GM19455 (cell line): ENCODE data around the gene CHIC2.
"Not testable (repeated sequence)": the region's sequence is repeated elsewhere in the genome, so short reads cannot be mapped to it uniquely, and the experiment has no call there.

ENCODE experiments used
- ATAC-seq: cut with Tn5 transposase; IDR thresholded peaks from one replicate; pipeline ENCODE4 v1.9.1; 2021; ENCODE audit not compliant: unreplicated experiment

The CHIC2 gene

DNA sequence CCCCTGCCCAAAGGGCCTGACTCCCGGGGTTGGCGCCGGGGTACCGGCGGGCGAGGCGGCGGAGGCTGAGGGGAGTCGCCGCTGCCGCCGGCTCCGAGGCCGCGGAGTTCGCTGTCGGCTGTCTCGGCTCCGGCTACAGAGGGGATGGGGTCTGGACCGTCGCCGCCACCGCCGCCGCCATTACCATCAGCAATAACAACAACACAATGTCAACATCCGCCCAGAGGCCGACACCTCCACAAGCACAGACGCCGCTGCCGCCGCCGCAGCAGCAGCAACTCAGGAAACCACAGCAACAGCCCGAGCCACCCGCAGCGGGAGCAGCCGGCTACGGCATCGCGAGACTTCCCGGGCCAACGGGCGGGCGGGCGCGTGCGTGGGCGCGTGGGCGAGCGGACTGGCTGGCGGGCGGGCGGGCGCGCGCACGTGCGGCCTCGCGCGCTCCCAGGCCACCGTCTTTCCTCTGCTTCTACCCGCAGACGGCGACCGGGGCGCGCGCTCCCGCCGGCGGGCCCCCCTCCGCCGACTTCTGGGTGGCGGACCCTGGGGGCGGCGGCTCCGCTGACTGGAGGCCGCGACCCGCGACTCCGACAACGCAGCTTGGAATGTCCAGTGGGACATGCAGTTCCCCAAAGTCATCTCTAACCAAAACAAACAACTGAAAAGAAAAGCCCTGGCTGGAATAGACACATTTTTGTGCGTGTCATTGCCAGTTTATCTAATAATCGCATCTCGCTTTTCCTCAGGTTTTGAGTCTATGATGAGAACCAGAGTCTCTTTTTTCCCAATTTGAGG is at the start of gene CHIC2:
TSS of gene CHIC2 (minus strand) at position 289 of the 795 bp plus-strand sequence. CDS start 305 bp downstream, outside the sequence.
- peak; percentile 96 for ATAC-seq

DNA sequence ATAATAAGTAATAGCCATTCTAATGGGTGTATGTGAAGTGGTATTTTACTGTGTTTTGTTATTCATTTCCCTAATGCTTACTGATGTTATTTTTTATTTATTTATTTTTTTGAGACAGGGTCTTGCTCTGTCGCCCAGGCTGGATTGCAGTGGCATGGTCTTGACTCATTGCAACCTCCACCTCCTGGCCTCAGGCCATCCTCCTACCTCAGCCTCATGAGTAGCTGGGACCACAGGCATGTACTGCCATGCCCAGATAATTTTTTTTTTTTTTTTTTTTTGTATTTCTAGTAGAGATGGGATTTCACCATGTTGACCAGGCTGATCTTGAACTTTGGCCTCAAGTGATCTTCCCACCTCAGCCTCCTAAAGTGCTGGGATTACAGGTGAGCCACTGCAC is 48.8 kb upstream of the CHIC2 start:
- not testable (repeated sequence) for ATAC-seq

DNA sequence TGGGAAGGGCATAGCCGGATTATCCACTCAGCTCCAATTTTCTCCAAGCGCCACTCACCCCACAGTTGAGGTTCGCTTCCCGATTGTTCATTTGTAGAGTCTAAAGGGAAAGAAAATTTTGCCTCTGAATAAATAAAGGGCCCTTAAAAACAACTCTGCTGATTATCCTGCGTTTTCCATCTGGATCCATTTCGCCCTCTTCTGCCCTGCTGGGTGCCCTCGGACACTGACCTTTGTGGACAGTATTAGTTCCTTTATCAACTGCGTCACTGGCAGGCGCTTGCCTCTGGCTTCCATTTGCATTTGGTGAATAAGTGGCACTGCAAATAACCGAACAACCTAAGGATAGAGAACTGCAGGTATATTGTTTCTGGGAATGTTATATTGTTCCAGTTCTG is 45.6 kb upstream of the CHIC2 start:
- ATAC-seq, result no peak

DNA sequence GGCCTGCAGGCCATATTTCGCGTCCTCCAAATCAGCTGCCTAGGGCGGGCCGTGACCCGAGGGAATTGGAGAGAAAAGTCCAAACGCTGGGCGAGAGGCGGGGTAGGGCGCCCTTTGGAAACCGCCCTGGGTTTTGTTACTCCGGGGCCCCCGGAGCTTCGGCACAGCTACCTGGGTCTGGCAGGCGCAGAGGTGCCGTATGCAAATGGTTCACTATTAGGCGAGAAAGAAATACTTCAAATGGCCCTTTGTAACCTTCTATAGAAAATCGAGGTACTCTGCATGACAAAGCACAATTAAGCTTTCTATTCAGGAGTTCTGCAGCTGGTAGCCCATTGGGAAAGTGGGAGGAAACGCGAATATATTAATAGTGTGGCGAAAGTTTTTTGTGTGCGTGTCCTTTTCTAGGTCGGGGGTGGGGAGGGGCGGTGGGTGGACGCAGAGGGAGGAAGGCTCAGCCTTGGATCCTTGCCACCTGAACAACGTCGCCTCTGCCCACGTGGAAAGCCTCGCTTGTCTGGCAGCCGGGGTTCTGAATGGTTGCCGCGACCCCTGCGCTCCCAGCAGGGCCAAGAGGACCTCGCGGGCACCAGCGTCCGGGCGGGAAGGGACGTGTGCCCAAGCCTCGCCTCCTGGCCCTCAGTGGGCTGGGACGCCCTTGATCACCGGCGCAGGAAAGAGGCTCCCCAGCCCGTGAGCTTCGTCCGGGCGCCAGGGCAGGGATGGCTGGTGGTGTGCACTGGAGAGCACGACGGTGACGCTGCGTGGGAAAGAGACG is 45.0 kb upstream of the CHIC2 start:
- no peak for ATAC-seq

DNA sequence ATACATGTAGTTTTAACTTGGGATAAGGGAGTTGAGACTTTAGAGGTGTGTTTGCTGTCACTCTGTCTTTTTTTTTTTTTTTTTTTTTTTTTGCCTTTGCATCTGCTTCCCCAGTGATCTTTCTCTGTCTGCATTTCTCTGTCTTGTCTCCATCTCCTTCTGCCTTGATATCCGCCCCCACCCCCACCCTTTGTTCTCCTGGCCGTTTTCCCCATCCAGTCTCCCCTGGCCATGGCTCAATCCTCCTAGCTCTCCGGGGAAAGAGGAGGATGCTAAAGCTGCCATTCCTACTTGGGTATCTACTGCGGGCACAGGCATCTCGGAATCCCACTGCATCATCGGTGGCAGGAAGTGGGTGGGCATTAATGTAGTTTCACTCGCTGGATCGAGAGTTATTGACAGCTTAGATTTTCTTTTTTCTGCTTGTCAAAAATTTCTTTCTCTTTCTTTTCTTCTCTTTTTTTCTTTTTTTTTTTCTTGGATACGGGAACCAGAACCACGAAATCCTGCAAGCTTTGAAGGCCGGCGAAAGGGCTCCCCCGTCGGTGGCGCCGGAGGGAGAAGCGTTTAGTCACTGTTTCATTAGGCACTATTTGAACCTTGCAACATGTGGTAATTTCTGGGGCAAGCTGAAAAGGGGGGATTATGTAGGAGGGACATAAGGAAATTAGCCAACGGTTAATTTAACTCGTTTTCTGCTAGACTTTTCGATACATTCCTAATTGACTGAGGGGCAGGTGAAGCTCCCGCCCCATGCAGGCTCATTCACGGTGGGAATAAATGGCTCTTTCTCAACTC is 43.7 kb upstream of the CHIC2 start:
- ATAC-seq, result no peak

DNA sequence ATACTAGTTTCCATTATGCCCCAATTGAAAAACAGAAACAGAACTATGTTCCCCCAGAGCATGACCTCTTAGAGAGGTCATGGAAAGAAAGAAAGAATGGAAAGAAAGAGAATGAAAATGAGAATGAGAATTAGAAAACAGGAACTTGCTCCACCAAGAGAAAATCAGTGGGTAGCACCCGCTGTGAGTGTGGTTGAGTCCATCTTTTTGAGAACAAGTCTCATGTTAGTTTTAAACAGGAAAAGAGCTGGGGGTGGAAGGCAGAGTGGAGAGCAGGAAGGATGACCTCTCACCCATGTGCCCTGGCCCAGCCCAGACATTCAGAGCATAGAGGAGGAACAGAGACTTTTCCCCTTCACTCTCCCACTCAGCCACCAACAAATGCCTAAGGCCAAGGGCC is 40.5 kb upstream of the CHIC2 start:
- no peak for ATAC-seq

DNA sequence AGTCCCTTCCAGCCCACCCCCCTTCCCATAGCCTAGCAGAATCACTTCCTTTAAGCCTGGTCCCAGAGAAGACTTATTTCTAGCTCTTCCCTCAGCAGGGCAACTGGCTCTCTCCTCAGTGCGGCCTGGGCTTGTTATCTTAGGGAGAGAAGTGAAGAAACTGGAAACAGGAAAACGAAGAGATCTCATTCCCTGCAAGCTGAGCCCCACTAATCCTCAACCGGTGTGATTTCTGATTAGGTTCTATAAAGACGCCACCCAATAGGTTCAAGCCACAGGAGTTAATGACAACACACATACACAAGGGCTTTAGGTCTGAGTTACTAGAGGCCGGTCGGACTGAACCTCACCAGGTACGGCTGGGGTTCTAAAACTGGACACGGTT is 38.8 kb upstream of the CHIC2 start:
- ATAC-seq, result no peak

DNA sequence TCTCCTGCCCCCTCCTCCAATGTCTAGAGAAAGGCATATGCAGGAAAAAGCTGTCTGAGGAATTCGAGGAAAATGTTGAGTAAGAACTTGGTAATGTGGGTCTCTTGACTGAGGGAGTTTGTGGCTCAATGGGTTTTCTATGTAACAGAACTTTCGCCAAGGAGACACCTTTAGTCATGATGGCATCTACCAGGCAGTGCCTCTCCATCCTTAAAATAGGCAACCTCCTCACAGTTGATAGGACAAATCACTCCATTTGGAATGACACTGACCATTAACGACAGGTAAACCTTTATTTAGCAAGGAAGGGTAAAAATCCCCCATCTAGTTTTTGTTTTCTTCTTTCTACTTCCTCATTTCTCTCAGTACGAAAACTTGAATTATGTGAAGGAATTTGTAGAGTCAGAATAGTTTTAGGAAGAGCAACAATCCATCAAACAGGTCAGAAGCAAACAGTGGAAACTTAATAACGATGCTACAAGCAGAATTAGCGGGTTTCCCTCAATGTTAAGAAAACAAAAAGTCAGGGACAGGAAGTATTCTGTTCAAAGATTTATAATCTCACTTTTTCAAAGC is 38.2 kb upstream of the CHIC2 start:
- ATAC-seq, result no peak

DNA sequence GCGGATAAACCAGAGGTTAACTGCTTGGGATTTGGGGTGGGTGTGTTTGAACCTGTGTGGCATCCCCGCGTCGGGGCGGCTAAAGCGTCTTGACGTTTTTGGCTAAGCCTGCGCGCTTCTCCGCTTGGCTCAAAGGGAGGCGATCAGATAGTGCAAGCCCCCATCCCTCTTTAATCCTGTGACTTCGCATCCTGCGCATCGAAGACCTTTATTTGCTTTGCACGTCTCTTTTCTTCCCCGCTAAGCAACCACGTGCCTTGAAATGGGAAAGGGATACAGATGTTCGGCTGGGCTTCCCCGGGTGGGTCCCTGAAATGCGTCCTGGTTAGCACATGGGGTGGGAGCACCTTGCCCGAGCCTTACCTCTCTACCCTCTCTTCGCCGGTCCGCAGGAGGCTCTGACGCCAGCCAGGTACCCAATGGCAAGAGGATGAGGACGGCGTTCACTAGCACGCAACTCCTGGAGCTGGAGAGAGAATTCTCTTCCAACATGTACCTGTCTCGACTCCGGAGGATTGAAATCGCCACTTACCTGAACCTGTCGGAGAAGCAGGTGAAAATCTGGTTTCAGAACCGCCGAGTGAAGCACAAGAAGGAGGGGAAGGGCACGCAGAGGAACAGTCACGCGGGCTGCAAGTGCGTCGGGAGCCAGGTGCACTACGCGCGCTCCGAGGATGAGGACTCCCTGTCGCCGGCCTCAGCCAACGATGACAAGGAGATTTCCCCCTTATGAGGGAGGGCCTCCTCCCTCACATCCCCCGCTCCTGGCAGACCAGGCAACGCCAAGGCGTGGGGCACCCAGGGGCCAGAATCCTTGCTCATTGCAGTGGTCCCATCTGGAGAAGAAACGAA is 37.0 kb upstream of the CHIC2 start:
- no peak for ATAC-seq

DNA sequence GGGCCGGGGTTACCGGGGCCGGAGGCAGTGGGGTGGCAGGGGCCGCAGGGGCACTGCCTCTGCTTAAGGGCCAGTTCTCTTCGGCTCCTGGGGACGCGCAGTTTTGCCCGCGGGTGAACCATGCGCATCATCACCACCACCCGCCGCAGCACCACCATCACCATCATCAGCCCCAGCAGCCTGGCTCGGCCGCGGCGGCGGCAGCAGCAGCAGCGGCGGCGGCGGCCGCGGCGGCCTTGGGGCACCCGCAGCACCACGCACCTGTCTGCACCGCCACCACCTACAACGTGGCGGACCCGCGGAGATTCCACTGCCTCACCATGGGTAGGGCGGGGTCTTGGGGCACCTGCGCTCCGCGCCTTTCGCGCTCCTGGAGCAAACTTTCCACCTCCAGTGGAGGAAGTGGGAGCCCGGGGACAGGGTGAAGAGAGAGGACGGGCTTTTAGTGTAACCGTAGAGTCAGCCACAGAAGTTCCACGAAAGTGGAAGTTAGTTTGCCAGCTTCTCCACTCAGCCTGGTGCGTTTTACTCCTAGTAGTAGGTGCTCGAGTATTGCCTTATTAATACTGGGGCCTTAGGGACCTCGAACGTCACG is 36.3 kb upstream of the CHIC2 start:
- no peak for ATAC-seq

DNA sequence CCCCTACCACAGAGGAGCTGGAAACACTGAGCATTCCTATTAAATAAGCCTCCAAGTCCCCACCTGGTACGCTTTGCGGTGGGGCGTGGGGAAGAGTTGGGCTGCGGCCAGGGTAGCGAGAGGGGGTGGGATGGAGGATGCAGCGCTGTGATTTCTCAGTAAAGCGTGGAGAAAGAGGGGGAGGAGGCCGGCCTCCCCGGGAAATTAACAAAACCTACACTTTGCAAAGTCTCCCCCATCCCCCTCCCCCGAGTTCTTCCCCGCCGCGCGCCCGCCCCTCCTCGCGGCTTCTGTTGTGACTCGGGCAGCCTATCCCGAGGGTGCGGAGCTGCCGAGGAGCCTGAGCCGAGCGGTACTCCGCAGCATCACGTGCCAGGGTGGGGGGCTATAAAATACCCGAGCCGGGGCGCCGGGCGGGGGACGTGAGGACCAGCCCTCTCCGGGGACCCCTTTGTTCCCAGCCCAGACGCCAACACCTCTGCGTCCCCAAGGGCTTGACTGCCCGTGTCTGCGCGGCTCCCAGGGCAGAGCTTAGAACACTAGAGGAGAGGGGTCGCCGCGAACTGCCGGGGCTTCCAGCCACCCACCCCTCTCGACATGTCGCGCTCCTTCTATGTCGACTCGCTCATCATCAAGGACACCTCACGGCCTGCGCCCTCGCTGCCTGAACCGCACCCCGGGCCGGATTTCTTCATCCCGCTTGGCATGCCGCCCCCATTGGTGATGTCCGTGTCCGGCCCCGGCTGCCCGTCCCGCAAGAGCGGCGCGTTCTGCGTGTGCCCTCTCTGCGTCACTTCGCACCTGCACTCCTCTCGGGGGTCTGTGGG is 35.6 kb upstream of the CHIC2 start, which contains the start of gene GSX2:
TSS of gene GSX2 (plus strand) at position 416 of the 827 bp plus-strand sequence. CDS start at position 598, 182 bp downstream.
- ATAC-seq, result no peak

DNA sequence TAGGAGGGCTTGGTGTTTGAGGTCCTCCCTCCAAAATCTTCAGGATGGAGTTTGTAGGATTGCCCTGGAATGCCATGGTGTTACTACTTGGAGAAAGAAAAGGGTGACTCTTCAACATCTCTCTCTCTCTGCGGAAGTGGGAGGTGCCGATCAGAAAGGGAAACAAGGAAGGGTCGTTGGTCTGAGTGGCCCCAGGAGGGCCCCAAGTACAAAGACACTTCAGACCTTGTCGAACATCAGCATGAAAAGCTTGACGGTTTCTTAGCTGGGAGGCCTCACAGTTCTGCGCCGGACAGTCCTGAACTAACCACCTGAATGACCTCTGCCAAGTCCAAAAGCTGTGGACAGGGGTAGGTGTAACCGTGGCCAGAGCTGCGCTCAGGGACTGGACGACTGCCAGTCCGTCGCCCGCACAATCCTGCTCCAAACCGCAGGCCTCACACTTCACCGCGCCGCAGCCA is 34.9 kb upstream of the CHIC2 start:
- no peak for ATAC-seq

DNA sequence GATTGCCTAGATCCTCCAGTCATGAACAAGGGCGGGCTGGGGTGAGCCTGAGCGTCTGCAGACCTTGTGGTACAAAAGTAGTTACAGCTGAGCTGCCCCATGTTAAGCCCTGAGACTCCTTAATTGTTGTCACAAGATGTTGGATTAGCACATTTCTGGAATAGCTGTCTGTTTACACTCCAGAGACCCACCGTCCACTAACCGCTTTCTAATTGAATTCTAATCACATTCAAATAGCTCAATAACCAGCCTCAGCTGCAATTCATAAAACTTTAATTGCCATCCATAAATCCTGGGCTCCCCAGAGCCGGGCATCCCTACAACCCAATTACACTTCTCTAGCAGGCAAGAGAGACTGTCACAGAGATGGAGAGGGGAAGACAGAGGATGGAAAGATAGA is 34.0 kb upstream of the CHIC2 start:
- no peak for ATAC-seq

DNA sequence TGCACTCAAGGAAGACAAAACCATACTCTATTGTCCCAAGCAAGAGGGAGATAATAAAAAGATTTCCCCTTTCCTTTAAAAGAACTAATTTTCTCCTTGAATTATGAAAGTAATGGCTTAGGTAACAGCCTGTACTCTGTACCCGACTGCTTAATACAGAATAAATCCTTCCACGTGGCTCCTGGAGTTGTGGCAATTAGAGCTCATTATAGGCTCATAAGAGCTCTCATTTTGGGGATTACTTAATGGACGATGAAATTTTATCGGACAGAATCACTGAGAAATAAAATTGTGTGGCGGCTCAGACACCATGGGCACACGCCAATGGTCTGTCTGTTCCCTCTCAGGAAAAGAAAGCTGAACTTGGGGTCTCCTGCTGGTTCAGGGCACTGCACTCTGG is 32.7 kb upstream of the CHIC2 start:
- no peak for ATAC-seq

DNA sequence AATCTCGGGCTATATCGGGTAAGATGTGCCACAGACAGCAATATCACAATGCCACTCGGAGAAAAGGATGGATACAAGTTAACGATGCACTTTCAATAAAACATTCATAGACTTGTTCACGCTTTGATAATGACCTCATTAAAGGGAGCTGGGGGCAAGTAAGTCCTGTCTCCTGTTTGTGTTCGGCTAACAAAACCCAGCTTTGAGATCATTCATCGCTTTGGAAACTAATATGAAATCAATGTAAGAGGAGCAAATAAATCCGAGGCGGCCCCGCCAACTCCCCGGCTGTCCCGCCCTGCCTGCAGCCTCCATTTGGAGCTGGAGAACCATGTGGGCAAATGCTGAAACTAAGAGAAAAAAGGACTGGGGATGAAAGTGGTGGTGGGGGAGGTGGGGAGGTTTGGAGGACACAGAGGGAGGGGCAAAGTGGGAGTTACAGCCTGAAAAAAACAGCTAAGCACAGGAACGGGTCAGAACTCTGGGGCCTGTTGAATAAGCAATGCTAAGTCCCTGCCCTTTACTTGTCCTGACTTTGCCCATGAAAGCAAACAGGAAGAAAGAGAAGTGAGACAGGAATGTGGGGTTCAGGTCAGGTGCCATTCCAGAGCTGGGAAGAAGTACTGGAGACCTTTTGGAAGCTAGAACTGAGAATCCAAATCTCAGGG is 32.0 kb upstream of the CHIC2 start:
- ATAC-seq, result no peak

DNA sequence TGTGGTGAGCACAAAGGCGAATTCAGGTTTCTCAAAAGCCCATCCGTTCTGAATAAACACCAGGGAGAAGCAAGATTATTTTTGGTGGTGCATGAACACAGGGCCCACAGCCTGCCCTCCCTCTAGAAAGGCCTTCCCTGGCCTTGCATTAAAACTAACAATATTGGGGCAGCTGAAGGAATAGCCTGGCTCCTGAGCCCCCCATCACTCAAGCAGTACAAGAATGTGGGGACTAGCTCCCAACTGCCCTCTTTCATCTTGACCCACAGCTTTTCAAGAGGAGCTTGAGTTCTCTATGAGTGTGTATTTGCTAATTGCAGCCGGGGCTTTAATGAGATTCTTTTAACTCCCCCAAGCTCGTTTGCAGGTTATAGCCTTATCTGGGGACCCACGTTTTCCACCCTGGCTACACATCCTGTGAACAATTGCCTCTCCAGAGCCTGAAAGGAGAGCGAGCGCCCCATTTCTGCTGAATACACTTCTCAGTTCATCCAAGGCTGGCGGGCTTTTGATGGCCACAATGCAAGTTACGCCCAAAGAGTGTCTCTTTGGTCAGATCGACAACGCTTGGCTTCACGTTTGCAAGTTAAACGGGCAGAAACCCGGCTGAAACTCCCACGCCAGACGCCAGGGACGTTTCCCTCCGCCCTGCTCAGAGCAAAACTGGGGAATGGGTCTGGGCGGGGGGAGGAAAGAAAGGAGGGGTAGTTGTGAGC is 30.9 kb upstream of the CHIC2 start:
- no peak for ATAC-seq

DNA sequence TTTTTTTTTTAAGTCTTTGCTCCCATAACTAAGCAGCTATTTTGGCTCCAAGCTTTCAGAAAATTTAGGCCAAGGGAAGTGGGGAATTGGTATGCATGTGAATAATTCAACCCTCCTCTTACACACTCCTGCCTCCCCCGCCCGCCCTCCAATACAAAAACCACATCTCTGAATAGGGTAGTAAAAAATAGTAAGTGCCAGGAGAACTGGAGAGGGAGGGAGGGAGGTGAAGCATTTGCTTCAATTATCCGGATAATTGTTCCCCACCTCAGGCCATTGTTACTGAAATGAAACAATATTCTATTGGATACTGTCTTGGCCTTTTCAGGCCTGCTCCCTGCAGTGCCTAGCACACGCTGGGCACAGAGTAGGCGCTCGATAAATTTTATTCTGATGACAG is 30.0 kb upstream of the CHIC2 start:
- ATAC-seq, result no peak
